HPDE6-E6E7 (cell line): ENCODE measurements around the gene UGT1A9.
A peak's percentile ranks its signal among the peaks of the same experiment; 100 is the strongest.

Experiments
- DNase-seq: peaks from one replicate; pipeline ENCODE4 v3.0.0; 2011; ENCODE audit warnings: missing footprints; ENCODE audit errors: extremely low spot score

Gene UGT1A9

DNA sequence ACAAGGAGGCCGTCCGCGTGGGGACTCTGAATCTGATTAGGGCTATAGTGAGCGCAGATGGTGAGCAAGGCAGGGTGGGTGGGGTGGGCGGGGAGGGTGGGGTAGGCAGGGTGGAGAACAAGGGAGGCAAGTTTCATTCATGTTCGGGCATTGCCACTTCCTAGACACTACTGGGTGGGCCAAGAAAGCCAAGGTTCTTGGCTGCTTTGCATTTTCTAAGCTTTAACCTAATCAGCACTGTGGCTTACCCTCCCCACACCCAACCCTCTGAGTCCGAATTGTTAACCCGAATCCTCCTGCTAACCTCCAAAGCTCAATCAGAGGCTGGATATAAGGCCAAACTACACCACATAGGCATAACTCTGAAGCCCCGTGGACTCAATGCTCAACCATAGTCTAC, 124.6 kb downstream of the UGT1A9 start:
- no peak for DNase-seq

- DNase-seq: no peak
Observed at GRCh38 chr2:233798335-233799086, 126.8 kb downstream of the UGT1A9 start.

GRCh38 chr2:233799087-233799665, 127.5 kb downstream of the UGT1A9 start:
- DNase-seq: no peak

- DNase-seq: no peak
Observed at GRCh38 chr2:233799716-233800115, 128.0 kb downstream of the UGT1A9 start.

- DNase-seq: no peak
Observed at GRCh38 chr2:233800208-233800607, 128.5 kb downstream of the UGT1A9 start.

GRCh38 chr2:233801357-233802131, 129.8 kb downstream of the UGT1A9 start:
- no peak for DNase-seq

- DNase-seq: no peak
Observed at GRCh38 chr2:233802132-233802815, 130.6 kb downstream of the UGT1A9 start.

DNA sequence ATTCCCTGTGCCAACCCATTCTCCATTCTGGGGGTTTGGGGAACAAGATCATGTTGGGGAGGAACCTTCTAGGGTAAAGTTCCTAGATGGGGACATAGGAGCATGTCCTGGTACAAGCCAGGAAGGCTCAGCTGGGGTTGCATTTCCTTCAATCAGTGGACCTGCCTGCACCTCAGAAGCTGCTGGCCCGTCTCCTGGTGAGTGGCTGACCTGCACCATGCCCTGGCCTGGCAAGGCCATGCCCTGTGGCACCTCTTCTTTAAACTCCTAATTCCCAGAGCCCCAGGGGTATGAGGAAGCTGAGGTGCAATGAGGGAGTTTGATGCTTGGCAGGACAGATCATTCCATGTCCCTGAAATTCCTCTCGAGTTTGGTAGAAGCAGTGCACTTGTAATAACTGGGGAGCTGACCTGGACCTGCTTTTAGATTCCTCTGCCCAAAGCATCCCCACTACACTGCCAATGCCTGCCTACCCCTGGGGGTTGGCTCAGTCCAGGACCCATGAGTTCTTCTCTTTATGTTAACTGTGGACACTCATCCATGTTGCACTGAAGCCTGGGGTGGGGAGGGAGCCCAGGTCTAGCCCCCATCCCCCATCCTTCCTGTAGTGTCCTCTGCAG, 131.7 kb downstream of the UGT1A9 start:
- DNase-seq: no peak

- no peak for DNase-seq
Observed at GRCh38 chr2:233803994-233804393, 132.3 kb downstream of the UGT1A9 start.

DNA sequence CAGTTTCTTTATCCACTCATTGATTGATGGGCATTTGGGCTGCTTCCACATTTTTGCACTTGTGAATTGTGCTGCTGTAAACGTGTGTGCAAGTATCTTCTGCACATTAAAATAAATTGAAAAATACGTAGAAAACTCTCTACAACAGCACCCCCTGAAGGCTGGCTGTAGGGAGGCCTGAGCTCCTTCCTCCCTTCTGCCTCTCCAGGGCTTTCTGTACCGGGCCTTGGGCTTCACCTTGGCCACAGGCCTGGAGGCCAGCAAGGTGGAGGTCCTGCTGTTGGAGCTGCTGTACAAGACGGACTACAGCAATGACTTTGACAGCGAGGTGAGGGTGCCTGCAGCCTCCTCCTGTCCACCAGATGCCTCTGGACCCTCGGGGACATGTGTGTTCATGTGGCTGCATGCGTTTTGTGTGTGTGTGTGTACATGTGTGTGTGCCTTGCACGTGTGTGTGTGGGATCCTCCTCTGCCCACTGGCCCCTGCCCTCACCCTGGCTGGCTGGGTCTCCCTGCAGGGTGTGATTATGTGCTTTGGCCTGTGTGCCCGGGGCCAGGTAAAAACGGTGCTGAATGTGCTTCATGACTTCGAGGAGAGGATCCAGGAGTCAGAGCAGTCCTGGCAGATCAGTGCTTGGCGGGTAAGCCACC, 135.6 kb downstream of the UGT1A9 start:
- DNase-seq: no peak

GRCh38 chr2:233807966-233808935, 136.6 kb downstream of the UGT1A9 start:
- DNase-seq: no peak

DNA sequence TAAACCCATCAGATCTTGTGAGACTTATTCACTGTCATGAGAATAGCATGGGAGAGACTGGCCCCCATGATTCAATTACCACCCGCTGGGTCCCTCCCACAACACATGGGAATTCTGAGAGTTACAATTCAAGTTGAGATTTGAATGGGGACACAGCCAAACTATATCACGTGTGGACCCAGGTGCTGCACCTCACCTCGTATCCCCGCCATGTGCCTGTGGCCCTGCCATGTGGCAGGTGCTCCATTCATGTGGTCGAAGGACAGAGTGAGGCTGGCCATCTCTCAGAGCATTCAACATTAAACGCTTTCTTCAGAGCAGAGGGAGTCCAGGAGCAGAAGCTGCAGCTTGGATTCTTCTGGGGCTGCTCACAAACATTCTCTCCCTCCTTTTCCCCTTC, 138.7 kb downstream of the UGT1A9 start:
- DNase-seq: no peak

DNA sequence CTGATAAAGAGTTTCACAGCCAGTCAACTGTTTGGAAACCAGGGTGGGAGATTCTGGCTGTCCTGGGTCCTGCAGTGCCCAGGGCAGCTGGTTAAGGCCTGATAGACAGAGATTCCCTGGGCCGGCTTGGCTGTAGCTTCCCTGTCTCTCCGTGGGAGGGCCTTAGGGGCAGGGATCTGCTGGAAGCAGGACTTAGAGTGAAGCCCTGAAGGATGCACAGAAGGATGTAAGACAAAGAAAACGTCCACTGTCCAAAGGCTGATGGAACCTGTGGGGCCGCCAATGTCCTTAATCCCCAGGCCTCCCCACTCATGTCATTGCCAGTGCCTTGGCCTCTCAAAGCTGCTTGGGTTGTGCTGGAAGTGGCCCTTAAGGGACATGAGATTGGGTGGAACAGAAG, 139.4 kb downstream of the UGT1A9 start:
- DNase-seq: no peak

DNA sequence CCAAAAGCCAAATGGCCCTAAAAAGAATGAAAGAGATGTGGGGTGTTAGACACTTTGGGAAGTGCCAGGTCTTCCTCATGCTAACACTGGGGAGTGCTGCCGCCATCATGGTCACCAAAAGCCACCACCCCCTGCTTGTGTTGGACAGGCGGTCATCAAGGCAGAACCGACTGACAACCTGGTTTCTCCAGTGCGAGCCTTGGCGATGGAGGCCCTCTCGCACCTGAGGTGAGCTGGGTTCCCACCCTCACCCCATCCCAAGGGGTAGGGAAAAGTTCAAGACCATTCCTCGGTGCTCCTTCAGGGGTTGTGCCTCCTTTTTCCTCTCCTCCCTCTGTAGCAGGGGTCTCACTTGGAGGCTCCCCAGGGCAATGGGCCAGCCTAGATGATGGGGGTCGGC, 140.0 kb downstream of the UGT1A9 start:
- DNase-seq: no peak

- DNase-seq: no peak
Observed at GRCh38 chr2:233813236-233814055, 141.7 kb downstream of the UGT1A9 start.

GRCh38 chr2:233814056-233814835, 142.5 kb downstream of the UGT1A9 start:
- DNase-seq: peak; percentile 29

DNA sequence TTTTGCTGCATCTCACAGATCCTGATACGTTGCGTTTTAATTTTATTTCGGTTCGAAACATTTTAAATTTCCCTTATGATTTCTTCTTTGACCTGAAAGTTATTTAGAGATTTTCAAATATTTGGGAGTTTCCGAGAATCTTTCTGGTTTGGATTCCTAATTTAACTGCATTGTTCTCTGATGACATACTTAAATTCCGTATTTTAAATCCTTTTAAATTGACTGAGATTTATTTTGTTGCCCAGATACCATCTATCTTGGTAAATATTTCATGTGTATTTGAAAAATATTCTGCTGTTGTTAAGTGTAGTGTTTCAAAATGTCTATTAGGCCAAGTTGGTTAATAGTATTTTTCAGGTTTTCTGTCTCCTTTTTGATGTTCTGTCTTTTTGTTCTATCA, 144.2 kb downstream of the UGT1A9 start:
- no peak for DNase-seq

- DNase-seq: no peak
Observed at GRCh38 chr2:233816334-233816733, 144.6 kb downstream of the UGT1A9 start.
